HCT116 (cell line): Measurements from ENCODE around the gene TIMM13. TPM values are rescaled to one million over a fixed set of nuclear protein-coding genes. Genes with fewer than 3 reads are reported as not detected.

Experiments used
- ATAC-seq: fragments of 200-7000 bp; cut with Tn5 transposase; 2 replicates; pipeline ENCODE4 v1.9.1; 2020; ENCODE audit warnings: mild to moderate bottlenecking, moderate library complexity
- BruUV-seq: library from RNA; stranded (reverse); fragments of 400-500 nt; replicated peaks from 2 replicates; lab custom pipeline; 2021; lab: Mats Ljungman, UMichigan
- CTCF ChIA-PET: fragments of 300-600 bp; sonication (Branson Sonifier 250); formaldehyde crosslinking; loops from one replicate; lab custom pipeline; 2021; ENCODE audit warnings: antibody characterized with exemption; lab: Charles Lee
- POLR2A ChIA-PET: fragments of 300-600, 350-600 bp; sonication (Branson Sonifier 250); formaldehyde crosslinking; loops from one replicate; lab custom pipeline; 2021; ENCODE audit warnings: antibody characterized with exemption; lab: Charles Lee
- RAD21 ChIA-PET, 2 experiments: fragments of 300-600 bp; sonication (Branson Sonifier 250); formaldehyde crosslinking; loops; one replicate each; lab custom pipeline; 2023; ENCODE audit warnings: low total read pairs in 2 of 2; ENCODE audit not compliant: uncharacterized antibody in 2 of 2, unreplicated experiment in 2 of 2, low non-redundant PET in 1 of 2; lab: Charles Lee
- DNase-seq: peaks from one replicate; pipeline ENCODE4 v3.0.0-alpha.2; 2010; ENCODE audit warnings: low read depth, low spot score
- H2AFZ ChIP-seq: fragments of 200-600 bp; shearing (Covaris generic), sonication (generic); 2 replicates; pipeline ENCODE4 v1.6.1; 2017; ENCODE audit warnings: low read depth, mixed run types, mixed read lengths, antibody characterized with exemption, low read length; ENCODE audit not compliant: poor library complexity, severe bottlenecking
- H3K27ac ChIP-seq: 2 replicates; pipeline ENCODE4 v1.5.1; 2012; ENCODE audit warnings: low read depth, low read length
- H3K27me3 ChIP-seq: fragments of 200-600 bp; sonication (generic); 2 replicates; pipeline ENCODE4 v1.6.1; 2016; ENCODE audit warnings: mixed run types, low read length, mixed read lengths; ENCODE audit not compliant: insufficient read depth
- H3K36me3 ChIP-seq, 2 experiments: fragments of 200-500 bp in 1 of 2; fragments of 200-600 bp in 1 of 2; sonication (Bioruptor generic) in 1 of 2; sonication (generic) in 1 of 2; 2 replicates each; pipeline versions ENCODE4 v1.5.1 to v1.6.1; 2014 to 2016; ENCODE audit warnings: low read length in 2 of 2, inconsistent platforms in 1 of 2, mixed read lengths in 1 of 2, mixed run types in 1 of 2; ENCODE audit not compliant: insufficient read depth in 2 of 2, control insufficient read depth in 1 of 2
- H3K4me1 ChIP-seq, 2 experiments: fragments of 200-600 bp in 1 of 2; sonication (generic) in 1 of 2; 2 replicates each; pipeline versions ENCODE4 v1.5.1 to v1.6.1; 2012 to 2017; ENCODE audit warnings: low read length in 2 of 2, inconsistent platforms in 1 of 2, mild to moderate bottlenecking in 1 of 2, mixed read lengths in 1 of 2, mixed run types in 1 of 2, moderate library complexity in 1 of 2; ENCODE audit not compliant: insufficient read depth in 2 of 2, control insufficient read depth in 1 of 2
- H3K4me2 ChIP-seq: fragments of 200-600 bp; sonication (generic); 2 replicates; pipeline ENCODE4 v1.6.1; 2017; ENCODE audit warnings: mixed run types, low read length, mixed read lengths
- H3K4me3 ChIP-seq, 2 experiments: fragments of 200-600 bp in 1 of 2; sonication (generic) in 1 of 2; replicated peaks in 1 of 2; 2 replicates each; pipeline ENCODE4 v1.5.1; 2011 to 2016; ENCODE audit warnings: low read length in 2 of 2, control low read depth in 1 of 2, low read depth in 1 of 2, mild to moderate bottlenecking in 1 of 2, mixed read lengths in 1 of 2, mixed run types in 1 of 2
- H3K79me2 ChIP-seq: fragments of 200-600 bp; sonication (generic); 2 replicates; pipeline ENCODE4 v1.6.1; 2017; ENCODE audit warnings: mild to moderate bottlenecking, mixed run types, low read length, moderate library complexity, mixed read lengths; ENCODE audit not compliant: insufficient read depth
- H3K9ac ChIP-seq: fragments of 200-600 bp; sonication (generic); 2 replicates; pipeline ENCODE4 v1.6.1; 2016; ENCODE audit warnings: low read length, mixed read lengths
- H3K9me2 ChIP-seq: fragments of 200-600 bp; sonication (generic), shearing (Covaris generic); 2 replicates; pipeline ENCODE4 v1.6.1; 2017; ENCODE audit warnings: mixed run types, mild to moderate bottlenecking, moderate library complexity; ENCODE audit not compliant: insufficient read depth
- H3K9me3 ChIP-seq, 2 experiments: fragments of 200-500 bp in 1 of 2; fragments of 200-600 bp in 1 of 2; sonication (Bioruptor generic) in 1 of 2; sonication (generic) in 1 of 2; 2 replicates each; pipeline ENCODE4 v1.6.1; 2014 to 2017; ENCODE audit warnings: low read length in 2 of 2, mixed read lengths in 2 of 2, inconsistent platforms in 1 of 2, low read depth in 1 of 2, mild to moderate bottlenecking in 1 of 2, mixed run types in 1 of 2, moderate library complexity in 1 of 2; ENCODE audit not compliant: control insufficient read depth in 1 of 2, insufficient read depth in 1 of 2
- H4K20me1 ChIP-seq: fragments of 200-600 bp; sonication (generic), shearing (Covaris generic); 2 replicates; pipeline ENCODE4 v1.6.1; 2017; ENCODE audit warnings: mixed run types, mild to moderate bottlenecking, moderate library complexity; ENCODE audit not compliant: insufficient read depth
- CEBPB ChIP-seq: IDR thresholded peaks from 2 replicates; pipeline ENCODE4 v1.6.1; 2012; ENCODE audit warnings: low read depth
- ELF1 ChIP-seq: IDR thresholded peaks from 2 replicates; pipeline ENCODE4 v1.6.1; 2012; ENCODE audit warnings: low read depth, borderline replicate concordance
- EZH2 ChIP-seq: fragments of 200-600 bp; sonication (generic); IDR thresholded peaks from 2 replicates; pipeline ENCODE4 v1.6.1; 2017; ENCODE audit warnings: antibody characterized with exemption, mixed run types
- FOSL1 ChIP-seq: IDR thresholded peaks from 2 replicates; pipeline ENCODE4 v1.6.1; 2012; ENCODE audit warnings: low read depth
- JUND ChIP-seq: IDR thresholded peaks from 2 replicates; pipeline ENCODE4 v1.6.1; 2012
- POLR2AphosphoS5 ChIP-seq: IDR thresholded peaks from 2 replicates; pipeline ENCODE4 v1.6.1; 2011; ENCODE audit warnings: mild to moderate bottlenecking, low read depth, low read length, moderate library complexity
- RAD21 ChIP-seq: IDR thresholded peaks from 2 replicates; pipeline ENCODE4 v1.6.1; 2012; ENCODE audit warnings: low read depth, mild to moderate bottlenecking
- REST ChIP-seq: IDR thresholded peaks from 2 replicates; pipeline ENCODE4 v1.6.1; 2012; ENCODE audit warnings: low read depth
- SP1 ChIP-seq: IDR thresholded peaks from 2 replicates; pipeline ENCODE4 v1.6.1; 2012; ENCODE audit warnings: low read depth
- ZBTB33 ChIP-seq: IDR thresholded peaks from 2 replicates; pipeline ENCODE4 v1.6.1; 2011; ENCODE audit warnings: mild to moderate bottlenecking, low read length, moderate library complexity; ENCODE audit not compliant: insufficient replicate concordance; ENCODE audit errors: extremely low read depth
- intact Hi-C: fragments of 100-400 bp; cut with micrococcal nuclease; formaldehyde crosslinking; loops from 2 replicates; pipeline ENCODE4 v1.10.0; 2022
- total RNA-seq: library from RNA; stranded (reverse); gene quantifications from one replicate; pipeline ENCODE4 v1.2.1, GENCODE V29; 2021; ENCODE audit not compliant: unreplicated experiment

Gene TIMM13
- total RNA-seq, 1 experiment from 2014 or later: 151 TPM

- Histone ChIP-seq H3K27me3 (no peaks in the 10 kb centered on the region), H3K9me2 (no peaks in the 10 kb centered on the region), H3K4me3 (peak overlapping the region; percentile 92 to 95), H3K9ac (peak overlapping the region; percentile 100), H3K27ac (peak overlapping the region; percentile 96), H3K4me2 (peak overlapping the region; percentile 96), H4K20me1 (peaks cover 8% of the 10 kb centered on the region; the same call in 1 of the 2 replicates), H3K9me3 (no peaks in the 10 kb centered on the region), H3K4me1 (peaks cover 4 to 28% of the 10 kb centered on the region in 2 experiments; a peak in 3 of 4 replicates), H3K79me2 (peaks cover 60% of the 10 kb centered on the region), H3K36me3 (peaks cover 0 to 6% of the 10 kb centered on the region in 2 experiments; a peak in 3 of 4 replicates), H2AFZ (no peak overlapping the region)
- ATAC-seq (peak; percentile 46), DNase-seq (no peak)
- ChIA-PET CTCF (no interaction called here), POLR2A (interaction anchor here (0.5 to 1.4 kb wide), 4 partner anchors 9 to 88 kb away, joined by 3 to 7 read pairs (median 5); partner anchors contain the start of gene GADD45B), RAD21 (no interaction called here)
- TF ChIP-seq SP1 (no peak), FOSL1 (no peak), RAD21 (no peak), JUND (no peak), ZBTB33 (no peak), CEBPB (no peak), EZH2 (no peak), REST (no peak), ELF1 (no peak), POLR2AphosphoS5 (no peak; the same call in 1 of the 2 replicates)
- intact Hi-C loops: no loop called here
- BruUV-seq: TSS peak; percentile 48
These were observed 28.6 kb upstream of the TIMM13 start for GRCh38 chr19:2455851-2456570.
